Osteoblast (primary cell): Measurements from ENCODE around the gene TPCN2. TPM values are rescaled to one million over a fixed set of nuclear protein-coding genes. Genes with fewer than 3 reads are reported as not detected.

ENCODE experiments used
- DNase-seq: peaks from one replicate; pipeline ENCODE4 v3.0.0; 2011; ENCODE audit warnings: low spot score, mixed read lengths; ENCODE audit not compliant: insufficient read length; ENCODE audit errors: missing footprints
- H2AFZ ChIP-seq: 2 replicates; pipeline ENCODE4 v1.6.0; 2011; ENCODE audit warnings: mild to moderate bottlenecking, low read length
- H3K27ac ChIP-seq: 2 replicates; pipeline ENCODE4 v1.5.1; 2011; ENCODE audit warnings: mild to moderate bottlenecking, low read depth, low read length, moderate library complexity
- H3K27me3 ChIP-seq: 2 replicates; pipeline ENCODE4 v1.6.0; 2012; ENCODE audit warnings: mild to moderate bottlenecking, control low read depth, inconsistent platforms, low read length, moderate library complexity; ENCODE audit not compliant: insufficient read depth
- H3K36me3 ChIP-seq: 2 replicates; pipeline ENCODE4 v1.5.1; 2011; ENCODE audit warnings: mild to moderate bottlenecking, low read length, control low read depth, moderate library complexity; ENCODE audit not compliant: insufficient read depth
- H3K4me1 ChIP-seq: 2 replicates; pipeline ENCODE4 v1.5.1; 2011; ENCODE audit warnings: mild to moderate bottlenecking, low read length, control low read depth, moderate library complexity; ENCODE audit not compliant: insufficient read depth
- H3K4me2 ChIP-seq: 2 replicates; pipeline ENCODE4 v1.6.0; 2011; ENCODE audit warnings: mild to moderate bottlenecking, low read length; ENCODE audit not compliant: insufficient read depth
- H3K4me3 ChIP-seq: fragments of 200-600 bp; sonication (generic); 3 replicates; pipeline ENCODE4 v1.5.1; 2012; ENCODE audit warnings: mild to moderate bottlenecking, low read length, inconsistent platforms; ENCODE audit not compliant: insufficient read depth
- H3K79me2 ChIP-seq: 2 replicates; pipeline ENCODE4 v1.6.0; 2012; ENCODE audit warnings: mild to moderate bottlenecking, low read length, control low read depth, inconsistent platforms; ENCODE audit not compliant: insufficient read depth
- H3K9me3 ChIP-seq: 2 replicates; pipeline ENCODE4 v1.5.1; 2011; ENCODE audit warnings: low read depth, low read length, control low read depth
- H4K20me1 ChIP-seq: 2 replicates; pipeline ENCODE4 v1.6.0; 2012; ENCODE audit warnings: mild to moderate bottlenecking, low read length, control low read depth; ENCODE audit not compliant: insufficient read depth
- total RNA-seq: library from RNA; depleted of rRNA; stranded (reverse); fragments of >200 nt; gene quantifications from 2 replicates; pipeline ENCODE4 v1.2.3, GENCODE V29; 2012
- TF ChIP-seq, protein P1 (sequence below): IDR thresholded peaks from 2 replicates; pipeline ENCODE4 v1.5.1; 2011; ENCODE audit warnings: mild to moderate bottlenecking, low read depth, low read length, moderate library complexity; ENCODE audit errors: extremely low read depth

The TPCN2 gene
- total RNA-seq, 1 donor: 14.1 TPM

GRCh38 chr11:69011624-69012091 is 37.1 kb upstream of the TPCN2 start:
- DNase-seq: peak; percentile 67
- Histone ChIP-seq H3K36me3 (no peaks in the 10 kb centered on the region), H4K20me1 (no peaks in the 10 kb centered on the region), H3K27me3 (no peaks in the 10 kb centered on the region), H3K4me1 (peaks cover 59% of the 10 kb centered on the region), H3K4me2 (peak overlapping the region; percentile 81), H3K27ac (peak overlapping the region; percentile 66), H2AFZ (no peak overlapping the region), H3K4me3 (peak overlapping the region; percentile 77), H3K9me3 (no peaks in the 10 kb centered on the region), H3K79me2 (peaks cover 13% of the 10 kb centered on the region)
- TF ChIP-seq, protein P1, sequence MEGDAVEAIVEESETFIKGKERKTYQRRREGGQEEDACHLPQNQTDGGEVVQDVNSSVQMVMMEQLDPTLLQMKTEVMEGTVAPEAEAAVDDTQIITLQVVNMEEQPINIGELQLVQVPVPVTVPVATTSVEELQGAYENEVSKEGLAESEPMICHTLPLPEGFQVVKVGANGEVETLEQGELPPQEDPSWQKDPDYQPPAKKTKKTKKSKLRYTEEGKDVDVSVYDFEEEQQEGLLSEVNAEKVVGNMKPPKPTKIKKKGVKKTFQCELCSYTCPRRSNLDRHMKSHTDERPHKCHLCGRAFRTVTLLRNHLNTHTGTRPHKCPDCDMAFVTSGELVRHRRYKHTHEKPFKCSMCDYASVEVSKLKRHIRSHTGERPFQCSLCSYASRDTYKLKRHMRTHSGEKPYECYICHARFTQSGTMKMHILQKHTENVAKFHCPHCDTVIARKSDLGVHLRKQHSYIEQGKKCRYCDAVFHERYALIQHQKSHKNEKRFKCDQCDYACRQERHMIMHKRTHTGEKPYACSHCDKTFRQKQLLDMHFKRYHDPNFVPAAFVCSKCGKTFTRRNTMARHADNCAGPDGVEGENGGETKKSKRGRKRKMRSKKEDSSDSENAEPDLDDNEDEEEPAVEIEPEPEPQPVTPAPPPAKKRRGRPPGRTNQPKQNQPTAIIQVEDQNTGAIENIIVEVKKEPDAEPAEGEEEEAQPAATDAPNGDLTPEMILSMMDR: no peak

DNA sequence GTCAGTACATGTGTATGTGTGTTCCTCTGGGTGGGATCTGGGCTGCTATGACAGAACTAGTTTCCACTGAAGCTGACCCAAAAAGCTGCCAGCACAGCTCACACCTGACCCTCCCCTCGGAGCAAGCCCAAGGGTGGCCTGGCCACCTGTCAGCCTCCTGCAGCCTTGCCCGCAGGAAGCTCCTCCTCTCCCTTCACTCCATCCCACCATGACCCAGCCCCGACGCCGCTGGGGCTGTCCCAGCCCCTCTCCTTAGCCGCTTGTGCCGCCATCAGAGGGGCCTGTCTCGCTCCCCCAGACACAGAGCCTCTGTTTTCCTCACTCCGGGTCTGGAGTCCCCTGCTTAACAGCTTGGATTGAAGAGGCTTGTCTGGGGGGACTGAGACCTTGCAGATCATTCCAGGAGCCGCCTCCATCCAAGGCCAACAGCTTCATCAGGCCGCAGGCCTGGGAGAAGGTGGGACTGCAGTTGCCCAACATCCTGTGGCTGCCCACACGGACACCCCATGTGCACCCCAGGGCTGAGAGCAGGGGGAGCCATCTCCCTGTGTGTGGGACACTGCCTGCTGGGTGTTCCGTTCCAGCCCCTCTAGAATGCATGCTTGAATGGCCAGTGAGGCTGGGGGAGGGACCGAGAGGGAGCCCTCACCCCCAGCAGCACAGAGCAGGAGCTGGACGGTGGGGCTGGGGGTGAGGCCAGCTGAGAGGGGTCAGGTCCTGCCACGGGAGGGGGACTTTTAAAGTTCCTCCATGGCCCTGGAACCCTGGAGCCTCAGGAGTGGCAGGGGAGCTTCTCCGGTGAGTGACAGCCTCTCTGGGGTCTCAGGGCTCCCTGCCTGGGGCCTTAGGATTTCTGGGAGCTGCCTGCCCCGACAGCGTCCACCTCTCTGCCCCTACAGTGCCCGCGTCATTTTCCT is 36.4 kb upstream of the TPCN2 start:
- TF ChIP-seq, protein P1: no peak
- peak overlapping the region; percentile 66 for H3K27ac ChIP-seq
- peak overlapping the region; percentile 72 for H2AFZ ChIP-seq
- H3K9me3 ChIP-seq: no peaks in the 10 kb centered on the region
- peak overlapping the region; percentile 81 for H3K4me2 ChIP-seq
- H3K36me3 ChIP-seq: no peaks in the 10 kb centered on the region
- no peaks in the 10 kb centered on the region for H4K20me1 ChIP-seq
- peak overlapping the region; percentile 77 for H3K4me3 ChIP-seq
- H3K79me2 ChIP-seq: peaks cover 13% of the 10 kb centered on the region
- no peaks in the 10 kb centered on the region for H3K27me3 ChIP-seq
- H3K4me1 ChIP-seq: peaks cover 58% of the 10 kb centered on the region
- peak; percentile 88 for DNase-seq

DNA sequence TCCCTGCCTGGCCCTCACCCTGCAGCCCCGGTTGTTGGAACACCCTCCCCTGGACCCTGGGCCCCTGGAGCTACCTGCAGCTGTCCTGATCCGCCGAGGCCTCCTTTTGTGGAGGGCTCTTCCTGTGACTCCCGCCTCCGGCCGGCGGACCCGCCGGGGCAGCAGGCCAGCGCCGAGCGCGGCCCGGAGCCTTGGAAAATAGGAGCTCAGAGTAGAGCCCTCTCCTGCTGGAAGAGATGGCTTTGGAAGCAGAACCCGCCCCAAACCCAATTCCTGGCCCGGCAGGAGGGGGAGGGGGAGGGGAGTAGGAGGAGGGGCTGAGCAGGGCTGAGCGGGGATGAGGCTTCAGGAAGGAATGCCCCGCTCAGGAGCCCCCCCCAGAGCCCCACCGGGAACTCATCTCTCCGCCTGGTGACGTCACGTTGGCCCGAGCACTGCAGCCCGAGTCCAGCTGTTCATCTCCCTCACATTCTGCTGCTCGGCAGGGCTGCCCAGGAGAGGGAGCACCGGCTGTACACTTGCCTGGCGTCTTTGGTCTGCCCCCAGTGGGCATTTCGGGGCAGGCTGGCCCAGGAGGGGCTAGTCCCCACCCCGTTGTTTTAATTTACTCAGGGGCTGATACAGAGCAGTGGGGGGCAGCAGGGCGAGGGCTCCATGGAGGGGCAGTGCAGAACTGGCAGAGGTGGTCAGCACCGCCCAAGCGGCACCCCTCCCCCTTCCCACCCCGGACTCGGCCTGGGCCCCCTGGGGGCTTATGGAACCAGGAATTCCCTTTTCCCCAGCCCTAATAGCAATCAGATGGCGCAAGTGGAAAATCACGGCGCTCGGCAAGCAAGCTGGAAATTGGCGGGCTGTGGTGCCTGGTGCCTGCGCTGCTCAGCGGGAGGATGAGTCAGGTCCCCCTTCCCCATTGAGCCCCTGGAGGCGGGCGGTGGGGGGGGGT is 35.5 kb upstream of the TPCN2 start, which contains the start of gene MRGPRF:
TSS of gene MRGPRF (minus strand) at position 238 of the 943 bp plus-strand sequence. CDS start 3,345 bp downstream, outside the sequence.
- TF ChIP-seq, protein P1: peak; percentile 56
- Histone ChIP-seq H3K79me2 (peaks cover 13% of the 10 kb centered on the region), H4K20me1 (no peaks in the 10 kb centered on the region), H3K4me3 (peak within 1 kb of the TSS; percentile 77), H3K9me3 (no peaks in the 10 kb centered on the region), H3K27ac (peak within 1 kb of the TSS; percentile 66), H3K4me1 (peaks cover 50% of the 10 kb centered on the region), H3K27me3 (no peaks in the 10 kb centered on the region), H2AFZ (peak within 1 kb of the TSS; percentile 72), H3K36me3 (no peaks in the 10 kb centered on the region), H3K4me2 (peak within 1 kb of the TSS; percentile 81)
- peak; percentile 97 for DNase-seq
